H1 (cell line): Measurements from ENCODE around the gene HMGCS2. TPM values are rescaled to one million over a fixed set of nuclear protein-coding genes. Genes with fewer than 3 reads are reported as not detected.

Experiments
- CBX5 ChIP-seq: fragments of 300-800, 300-1000 bp; sonication (generic); IDR thresholded peaks from 2 replicates; pipeline ENCODE4 v1.7.1; 2016; ENCODE audit warnings: antibody characterized with exemption, low read length, low read depth
- CREB1 ChIP-seq: IDR thresholded peaks from 2 replicates; pipeline ENCODE4 v1.6.1; 2012; ENCODE audit warnings: inconsistent platforms
- EGR1 ChIP-seq: IDR thresholded peaks from 2 replicates; pipeline ENCODE4 v1.6.1; 2011; ENCODE audit warnings: low read depth, low read length, borderline replicate concordance
- HDAC2 ChIP-seq, 2 experiments: fragments of 300-600 bp in 1 of 2; sonication (generic) in 1 of 2; IDR thresholded peaks; 2 replicates each; pipeline ENCODE4 v1.6.1; 2011 to 2012; ENCODE audit warnings: low read depth in 2 of 2, low read length in 2 of 2, mild to moderate bottlenecking in 2 of 2, moderate library complexity in 2 of 2, borderline replicate concordance in 1 of 2, inconsistent platforms in 1 of 2
- KDM4A ChIP-seq: IDR thresholded peaks from one replicate; pipeline ENCODE4 v1.7.1; 2012; ENCODE audit warnings: low read depth, mild to moderate bottlenecking, moderate library complexity, low read length, inconsistent platforms; ENCODE audit not compliant: severe bottlenecking
- MAX ChIP-seq: IDR thresholded peaks from 2 replicates; pipeline ENCODE4 v1.6.1; 2012; ENCODE audit warnings: inconsistent platforms
- POLR2A ChIP-seq, 2 experiments: IDR thresholded peaks; 1 replicate in 1 of 2; 2 replicates in 1 of 2; pipeline ENCODE4 v1.6.1; 2011; ENCODE audit warnings: low read depth in 2 of 2, low read length in 2 of 2, mild to moderate bottlenecking in 2 of 2; ENCODE audit errors: control extremely low read depth in 1 of 2
- POLR2AphosphoS5 ChIP-seq: IDR thresholded peaks from 2 replicates; pipeline ENCODE4 v1.6.1; 2011; ENCODE audit warnings: low read depth, low read length
- SP4 ChIP-seq: IDR thresholded peaks from 2 replicates; pipeline ENCODE4 v1.6.1; 2012; ENCODE audit warnings: low read length, inconsistent platforms
- SRF ChIP-seq: IDR thresholded peaks from 2 replicates; pipeline ENCODE4 v1.6.1; 2011; ENCODE audit warnings: mild to moderate bottlenecking, low read depth, low read length, moderate library complexity
- USF2 ChIP-seq: IDR thresholded peaks from 2 replicates; pipeline ENCODE4 v1.6.1; 2011; ENCODE audit warnings: low read length, improper control_type of control experiment
- polyA plus RNA-seq, 7 experiments: library from polyadenylated mRNA; depleted of rRNA in 3 of 7; stranded (reverse) in 5 of 7; unstranded in 2 of 7; fragments of >200 nt in 5 of 7; fragments of 200-250 nt in 2 of 7; gene quantifications; 1 replicate in 5 of 7; 2 replicates in 1 of 7; 4 replicates in 1 of 7; pipeline versions ENCODE4 v1.2.1 to v1.2.3, GENCODE V29; 2011 to 2013; ENCODE audit warnings: missing spikeins in 2 of 7, mixed read lengths in 2 of 7
- total RNA-seq: library from RNA; stranded (reverse); fragmentation: NEBNext Ultra II Directional; extraction: Animal tissue kit (Norgen Biotek cat#: 25700); gene quantifications from 2 replicates; pipeline ENCODE4 v1.2.1, GENCODE V29; 2021
- TF ChIP-seq, protein P1 (sequence below): fragments of 300-600 bp; sonication (generic); IDR thresholded peaks from 2 replicates; pipeline ENCODE4 v1.7.1; 2012; ENCODE audit warnings: low read length, moderate library complexity, mild to moderate bottlenecking, inconsistent platforms; ENCODE audit not compliant: insufficient replicate concordance

Gene HMGCS2
- total and polyA plus RNA-seq, 2 of the 8 experiments (the other 6 are each of a cell fraction or from before 2014, with no cell fraction given) = not detected

DNA sequence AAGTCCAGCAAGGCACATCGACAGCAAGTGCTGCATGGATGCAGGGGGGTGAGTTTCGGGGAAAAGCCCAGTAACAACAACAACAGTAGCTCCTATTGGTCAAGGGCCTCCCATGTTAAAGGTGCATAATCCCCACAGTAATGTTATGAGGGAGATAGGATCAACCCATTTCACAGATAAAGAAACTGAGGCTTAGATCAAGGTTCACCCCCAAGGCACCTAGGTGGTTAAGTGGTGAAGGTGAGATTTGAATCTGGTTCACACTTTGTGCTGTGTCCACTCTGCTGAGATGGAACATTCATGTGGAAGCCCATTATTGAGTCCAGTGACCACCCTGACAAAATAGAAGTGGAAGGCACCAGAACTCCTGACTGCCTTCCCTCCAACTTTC is 32.1 kb downstream of the HMGCS2 start (continued):
- TF ChIP-seq, protein P1, sequence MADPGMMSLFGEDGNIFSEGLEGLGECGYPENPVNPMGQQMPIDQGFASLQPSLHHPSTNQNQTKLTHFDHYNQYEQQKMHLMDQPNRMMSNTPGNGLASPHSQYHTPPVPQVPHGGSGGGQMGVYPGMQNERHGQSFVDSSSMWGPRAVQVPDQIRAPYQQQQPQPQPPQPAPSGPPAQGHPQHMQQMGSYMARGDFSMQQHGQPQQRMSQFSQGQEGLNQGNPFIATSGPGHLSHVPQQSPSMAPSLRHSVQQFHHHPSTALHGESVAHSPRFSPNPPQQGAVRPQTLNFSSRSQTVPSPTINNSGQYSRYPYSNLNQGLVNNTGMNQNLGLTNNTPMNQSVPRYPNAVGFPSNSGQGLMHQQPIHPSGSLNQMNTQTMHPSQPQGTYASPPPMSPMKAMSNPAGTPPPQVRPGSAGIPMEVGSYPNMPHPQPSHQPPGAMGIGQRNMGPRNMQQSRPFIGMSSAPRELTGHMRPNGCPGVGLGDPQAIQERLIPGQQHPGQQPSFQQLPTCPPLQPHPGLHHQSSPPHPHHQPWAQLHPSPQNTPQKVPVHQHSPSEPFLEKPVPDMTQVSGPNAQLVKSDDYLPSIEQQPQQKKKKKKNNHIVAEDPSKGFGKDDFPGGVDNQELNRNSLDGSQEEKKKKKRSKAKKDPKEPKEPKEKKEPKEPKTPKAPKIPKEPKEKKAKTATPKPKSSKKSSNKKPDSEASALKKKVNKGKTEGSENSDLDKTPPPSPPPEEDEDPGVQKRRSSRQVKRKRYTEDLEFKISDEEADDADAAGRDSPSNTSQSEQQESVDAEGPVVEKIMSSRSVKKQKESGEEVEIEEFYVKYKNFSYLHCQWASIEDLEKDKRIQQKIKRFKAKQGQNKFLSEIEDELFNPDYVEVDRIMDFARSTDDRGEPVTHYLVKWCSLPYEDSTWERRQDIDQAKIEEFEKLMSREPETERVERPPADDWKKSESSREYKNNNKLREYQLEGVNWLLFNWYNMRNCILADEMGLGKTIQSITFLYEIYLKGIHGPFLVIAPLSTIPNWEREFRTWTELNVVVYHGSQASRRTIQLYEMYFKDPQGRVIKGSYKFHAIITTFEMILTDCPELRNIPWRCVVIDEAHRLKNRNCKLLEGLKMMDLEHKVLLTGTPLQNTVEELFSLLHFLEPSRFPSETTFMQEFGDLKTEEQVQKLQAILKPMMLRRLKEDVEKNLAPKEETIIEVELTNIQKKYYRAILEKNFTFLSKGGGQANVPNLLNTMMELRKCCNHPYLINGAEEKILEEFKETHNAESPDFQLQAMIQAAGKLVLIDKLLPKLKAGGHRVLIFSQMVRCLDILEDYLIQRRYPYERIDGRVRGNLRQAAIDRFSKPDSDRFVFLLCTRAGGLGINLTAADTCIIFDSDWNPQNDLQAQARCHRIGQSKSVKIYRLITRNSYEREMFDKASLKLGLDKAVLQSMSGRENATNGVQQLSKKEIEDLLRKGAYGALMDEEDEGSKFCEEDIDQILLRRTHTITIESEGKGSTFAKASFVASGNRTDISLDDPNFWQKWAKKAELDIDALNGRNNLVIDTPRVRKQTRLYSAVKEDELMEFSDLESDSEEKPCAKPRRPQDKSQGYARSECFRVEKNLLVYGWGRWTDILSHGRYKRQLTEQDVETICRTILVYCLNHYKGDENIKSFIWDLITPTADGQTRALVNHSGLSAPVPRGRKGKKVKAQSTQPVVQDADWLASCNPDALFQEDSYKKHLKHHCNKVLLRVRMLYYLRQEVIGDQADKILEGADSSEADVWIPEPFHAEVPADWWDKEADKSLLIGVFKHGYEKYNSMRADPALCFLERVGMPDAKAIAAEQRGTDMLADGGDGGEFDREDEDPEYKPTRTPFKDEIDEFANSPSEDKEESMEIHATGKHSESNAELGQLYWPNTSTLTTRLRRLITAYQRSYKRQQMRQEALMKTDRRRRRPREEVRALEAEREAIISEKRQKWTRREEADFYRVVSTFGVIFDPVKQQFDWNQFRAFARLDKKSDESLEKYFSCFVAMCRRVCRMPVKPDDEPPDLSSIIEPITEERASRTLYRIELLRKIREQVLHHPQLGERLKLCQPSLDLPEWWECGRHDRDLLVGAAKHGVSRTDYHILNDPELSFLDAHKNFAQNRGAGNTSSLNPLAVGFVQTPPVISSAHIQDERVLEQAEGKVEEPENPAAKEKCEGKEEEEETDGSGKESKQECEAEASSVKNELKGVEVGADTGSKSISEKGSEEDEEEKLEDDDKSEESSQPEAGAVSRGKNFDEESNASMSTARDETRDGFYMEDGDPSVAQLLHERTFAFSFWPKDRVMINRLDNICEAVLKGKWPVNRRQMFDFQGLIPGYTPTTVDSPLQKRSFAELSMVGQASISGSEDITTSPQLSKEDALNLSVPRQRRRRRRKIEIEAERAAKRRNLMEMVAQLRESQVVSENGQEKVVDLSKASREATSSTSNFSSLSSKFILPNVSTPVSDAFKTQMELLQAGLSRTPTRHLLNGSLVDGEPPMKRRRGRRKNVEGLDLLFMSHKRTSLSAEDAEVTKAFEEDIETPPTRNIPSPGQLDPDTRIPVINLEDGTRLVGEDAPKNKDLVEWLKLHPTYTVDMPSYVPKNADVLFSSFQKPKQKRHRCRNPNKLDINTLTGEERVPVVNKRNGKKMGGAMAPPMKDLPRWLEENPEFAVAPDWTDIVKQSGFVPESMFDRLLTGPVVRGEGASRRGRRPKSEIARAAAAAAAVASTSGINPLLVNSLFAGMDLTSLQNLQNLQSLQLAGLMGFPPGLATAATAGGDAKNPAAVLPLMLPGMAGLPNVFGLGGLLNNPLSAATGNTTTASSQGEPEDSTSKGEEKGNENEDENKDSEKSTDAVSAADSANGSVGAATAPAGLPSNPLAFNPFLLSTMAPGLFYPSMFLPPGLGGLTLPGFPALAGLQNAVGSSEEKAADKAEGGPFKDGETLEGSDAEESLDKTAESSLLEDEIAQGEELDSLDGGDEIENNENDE = no peak
- TF ChIP-seq SRF (no peak), CBX5 (no peak), HDAC2 (IDR thresholded peaks at IDR 0.05; ENCODE audit: borderline replicate concordance in 1 of 2, low read depth in 2 of 2, low read length in 2 of 2) (no peak), USF2 (no peak), CREB1 (no peak), EGR1 (no peak), MAX (no peak), SP4 (no peak), POLR2AphosphoS5 (no peak), KDM4A (no peak), POLR2A (IDR thresholded peaks at IDR 0.05; ENCODE audit: control extremely low read depth in 1 of 2, low read depth in 2 of 2, low read length in 2 of 2) (no peak)
